Measurements from ENCODE around the gene ZBED4.

Gene ZBED4

GRCh38 chr22:49936973-49937757 is 83.5 kb downstream of the ZBED4 start:
- DNase-seq (ENCODE audit: low read depth in 2 of 2), result no peak

GRCh38 chr22:49937758-49938564 is 84.3 kb downstream of the ZBED4 start:
- DNase-seq (ENCODE audit: low read depth in 2 of 2), result no peak

- DNase-seq (ENCODE audit: low read depth in 2 of 2), result no peak
These were observed 85.0 kb downstream of the ZBED4 start for GRCh38 chr22:49938565-49939136.

Measured in stimulated activated CD8-positive, alpha-beta memory T cell treated with anti-CD3 and anti-CD28 coated beads, Interleukin-7, amount 100 ng/mL, for 4 hours (primary cell).